ENCODE measurements around the gene OR2H2.

Gene OR2H2

GRCh38 chr6:29561606-29562181 is 23.2 kb upstream of the OR2H2 start:
- no peak for DNase-seq
- H3K27me3 ChIP-seq: peaks cover 17% of the 10 kb centered on the region
- no peak overlapping the region for H3K4me3 ChIP-seq (ENCODE audit: low read depth, low read length)
- no peaks in the 10 kb centered on the region for H3K9me3 ChIP-seq
- no peaks in the 10 kb centered on the region for H3K36me3 ChIP-seq
- H3K4me1 ChIP-seq: no peaks in the 10 kb centered on the region
- TF ChIP-seq CTCF (IDR thresholded peaks at IDR 0.05; ENCODE audit: low read depth, low read length): no peak

DNA sequence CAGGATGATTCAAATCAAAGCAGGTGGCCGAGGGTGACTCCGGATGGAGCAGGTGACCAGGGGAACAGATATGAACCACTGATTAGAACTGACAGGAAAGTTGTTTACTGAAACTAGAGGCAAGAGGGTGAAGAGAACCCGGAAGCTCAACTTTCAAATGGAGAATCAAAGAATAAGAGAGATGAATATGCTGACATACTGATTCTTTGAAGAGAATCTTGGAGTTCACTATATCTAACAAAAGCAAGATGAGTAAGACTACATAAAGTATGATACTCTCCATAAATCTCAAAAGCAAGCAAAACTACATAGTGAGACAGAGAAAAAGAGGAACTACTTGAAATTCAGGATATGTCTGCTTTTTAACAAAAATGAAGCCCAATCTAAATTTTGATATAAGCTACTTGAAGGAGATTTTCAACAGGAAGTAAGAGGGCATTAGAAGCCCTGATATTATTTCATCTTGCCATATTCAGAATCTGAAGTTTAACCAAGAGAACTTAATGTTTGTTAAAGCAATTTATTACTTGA is 21.4 kb upstream of the OR2H2 start:
- peaks cover 17% of the 10 kb centered on the region for H3K27me3 ChIP-seq
- DNase-seq: no peak
- no peaks in the 10 kb centered on the region for H3K9me3 ChIP-seq
- no peak overlapping the region for H3K4me3 ChIP-seq (ENCODE audit: low read depth, low read length)
- H3K4me1 ChIP-seq: no peaks in the 10 kb centered on the region
- no peak for TF ChIP-seq CTCF (IDR thresholded peaks at IDR 0.05; ENCODE audit: low read depth, low read length)
- H3K36me3 ChIP-seq: no peaks in the 10 kb centered on the region

DNA sequence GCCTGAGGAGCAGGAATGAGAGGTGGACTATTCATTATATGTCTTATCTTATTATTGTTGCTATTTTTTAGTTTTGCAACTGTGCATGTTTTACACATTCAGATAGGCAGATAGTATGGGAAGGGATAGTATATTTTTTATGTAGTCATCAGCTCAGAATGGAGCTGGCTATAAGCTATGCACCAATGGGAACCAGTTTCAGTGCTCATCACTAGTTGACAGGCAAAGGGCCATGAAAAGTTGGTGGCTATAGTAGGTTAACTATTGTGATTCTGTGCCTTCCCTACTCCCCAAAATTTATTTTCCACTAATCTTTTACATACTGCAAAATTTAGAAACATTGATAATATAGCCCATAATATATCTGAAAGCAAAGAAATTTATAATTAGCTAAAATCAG is 20.0 kb upstream of the OR2H2 start:
- Histone ChIP-seq H3K27me3 (peaks cover 17% of the 10 kb centered on the region), H3K9me3 (no peaks in the 10 kb centered on the region), H3K4me1 (no peaks in the 10 kb centered on the region), H3K36me3 (no peaks in the 10 kb centered on the region), H3K4me3 (ENCODE audit: low read depth, low read length) (no peak overlapping the region)
- TF ChIP-seq CTCF (IDR thresholded peaks at IDR 0.05; ENCODE audit: low read depth, low read length): no peak
- no peak for DNase-seq

GRCh38 chr6:29566856-29567255 is 18.1 kb upstream of the OR2H2 start:
- Histone ChIP-seq H3K4me3 (ENCODE audit: low read depth, low read length) (no peak overlapping the region), H3K9me3 (no peaks in the 10 kb centered on the region), H3K36me3 (no peaks in the 10 kb centered on the region), H3K4me1 (no peaks in the 10 kb centered on the region), H3K27me3 (peaks cover 17% of the 10 kb centered on the region)
- TF ChIP-seq CTCF (IDR thresholded peaks at IDR 0.05; ENCODE audit: low read depth, low read length): no peak
- no peak for DNase-seq

DNA sequence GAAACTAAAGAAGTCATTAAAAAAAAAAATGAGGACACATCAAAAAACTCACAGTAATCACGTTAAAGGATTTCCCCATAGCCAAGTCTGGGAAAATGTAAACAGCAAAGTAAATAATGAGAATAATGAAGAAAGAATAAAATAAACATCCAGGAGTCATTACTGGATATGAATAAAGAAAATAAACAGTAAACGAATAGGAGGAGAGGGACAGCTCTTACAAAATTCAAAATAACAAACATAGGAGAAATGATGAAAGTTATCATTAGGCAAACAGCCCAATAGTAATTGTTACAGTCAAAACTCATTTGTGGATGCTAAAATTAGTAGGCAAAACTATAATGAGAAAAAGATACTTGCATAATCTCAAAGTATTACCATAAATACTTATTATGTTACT is 17.4 kb upstream of the OR2H2 start:
- TF ChIP-seq CTCF (IDR thresholded peaks at IDR 0.05; ENCODE audit: low read depth, low read length): no peak

DNA sequence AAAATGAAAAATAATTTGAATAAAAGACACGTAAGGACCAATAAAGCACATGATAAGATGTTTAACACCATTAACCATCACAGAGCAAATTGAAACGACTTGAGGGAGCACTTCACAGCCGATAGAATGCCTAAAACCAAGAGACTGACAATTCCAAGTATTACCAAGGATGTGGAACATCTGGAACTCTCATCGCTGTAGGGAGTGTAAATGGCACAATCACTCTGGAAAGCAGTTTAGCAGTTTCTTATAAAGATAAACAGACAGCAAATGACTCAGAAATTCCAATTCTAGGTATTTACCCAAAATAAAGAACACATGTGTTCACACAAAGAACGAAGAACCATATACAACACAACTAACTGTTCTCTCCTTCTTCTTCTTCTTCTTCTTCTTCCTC is 16.9 kb upstream of the OR2H2 start:
- no peak for DNase-seq
- H3K9me3 ChIP-seq: no peaks in the 10 kb centered on the region
- no peak for TF ChIP-seq CTCF (IDR thresholded peaks at IDR 0.05; ENCODE audit: low read depth, low read length)
- H3K36me3 ChIP-seq: no peaks in the 10 kb centered on the region
- no peaks in the 10 kb centered on the region for H3K4me1 ChIP-seq
- no peak overlapping the region for H3K4me3 ChIP-seq (ENCODE audit: low read depth, low read length)
- H3K27me3 ChIP-seq: peaks cover 17% of the 10 kb centered on the region

More for the DNA sequence above, 17.4 kb upstream of the OR2H2 start:
- Histone ChIP-seq H3K4me1 (no peaks in the 10 kb centered on the region), H3K9me3 (no peaks in the 10 kb centered on the region), H3K27me3 (peaks cover 17% of the 10 kb centered on the region), H3K36me3 (no peaks in the 10 kb centered on the region), H3K4me3 (ENCODE audit: low read depth, low read length) (no peak overlapping the region)
- DNase-seq: no peak

Measured in BE2C (cell line).